GM19455 (cell line): ENCODE measurements around the gene DYNC1LI2.
"Not testable (repeated sequence)": the region's sequence is repeated elsewhere in the genome, so short reads cannot be mapped to it uniquely, and the experiment has no call there.

ENCODE experiments used
- ATAC-seq: cut with Tn5 transposase; IDR thresholded peaks from one replicate; pipeline ENCODE4 v1.9.1; 2021; ENCODE audit not compliant: unreplicated experiment

Gene DYNC1LI2

DNA sequence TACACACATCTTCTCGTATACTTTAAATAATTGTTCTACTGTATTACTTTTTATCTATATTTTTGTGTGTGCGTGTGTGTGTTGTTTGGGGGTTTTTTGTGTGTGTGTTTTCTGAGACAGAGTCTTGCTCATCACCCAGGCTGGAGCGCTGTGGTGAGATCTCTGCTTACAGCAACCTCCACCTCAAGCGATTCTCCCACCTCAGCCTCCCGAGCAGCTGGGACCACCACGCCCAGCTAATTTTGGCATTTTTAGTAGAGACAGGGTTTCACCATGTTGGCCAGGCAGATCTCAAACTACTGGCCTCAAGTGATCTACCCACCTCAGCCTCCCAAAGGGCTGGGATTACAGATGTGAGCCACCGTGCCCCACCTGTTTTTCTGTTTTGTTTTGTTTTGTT lies 53.4 kb downstream of the DYNC1LI2 start:
- ATAC-seq = no peak

- ATAC-seq = peak; percentile 86
Measured at GRCh38 chr16:66696669-66697630, 54.5 kb downstream of the DYNC1LI2 start, which contains the start of gene CMTM4. Gene CMTM4, minus strand, starts transcription at chr16:66696743. Its CDS starts 218 bp downstream, at chr16:66696525.

DNA sequence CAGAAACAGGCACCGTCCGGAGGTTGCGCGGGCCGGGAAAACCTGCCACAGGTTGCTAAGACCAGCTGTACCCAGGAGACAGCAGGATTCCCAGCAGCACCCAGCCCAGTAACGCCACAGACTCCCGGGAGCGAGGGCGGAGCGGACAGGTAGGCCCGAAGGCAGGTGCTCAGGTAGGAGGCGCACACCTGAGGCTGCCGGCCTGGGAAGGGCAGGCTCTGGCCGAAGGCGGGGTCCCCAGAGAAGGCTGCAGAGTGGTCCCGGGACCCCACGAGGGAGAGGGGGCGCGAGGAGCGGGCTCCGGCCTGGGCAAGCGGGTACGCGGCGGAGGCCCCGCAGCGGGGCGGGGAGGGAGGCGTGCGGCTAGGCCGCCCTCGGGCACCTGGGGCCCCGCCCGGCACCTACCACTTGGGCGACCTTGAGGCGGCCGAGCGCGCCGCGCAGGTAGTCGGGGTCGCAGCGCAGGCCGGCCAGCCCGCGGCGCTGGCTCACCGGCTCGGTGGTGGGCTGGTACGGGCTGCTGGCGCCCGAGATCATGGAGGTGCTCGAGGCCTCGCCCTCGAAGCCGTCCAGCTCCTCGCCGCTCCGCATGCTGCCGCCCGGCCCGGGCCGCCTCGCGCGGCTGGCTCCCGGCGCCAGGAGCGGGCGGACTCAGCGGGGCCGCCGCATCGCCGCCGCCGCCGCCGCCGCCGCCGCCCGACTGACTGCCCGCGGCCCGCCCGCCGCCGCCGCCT lies 55.3 kb downstream of the DYNC1LI2 start:
- ATAC-seq = peak; percentile 62

GRCh38 chr16:66695471-66695934 lies 55.9 kb downstream of the DYNC1LI2 start:
- no peak for ATAC-seq

DNA sequence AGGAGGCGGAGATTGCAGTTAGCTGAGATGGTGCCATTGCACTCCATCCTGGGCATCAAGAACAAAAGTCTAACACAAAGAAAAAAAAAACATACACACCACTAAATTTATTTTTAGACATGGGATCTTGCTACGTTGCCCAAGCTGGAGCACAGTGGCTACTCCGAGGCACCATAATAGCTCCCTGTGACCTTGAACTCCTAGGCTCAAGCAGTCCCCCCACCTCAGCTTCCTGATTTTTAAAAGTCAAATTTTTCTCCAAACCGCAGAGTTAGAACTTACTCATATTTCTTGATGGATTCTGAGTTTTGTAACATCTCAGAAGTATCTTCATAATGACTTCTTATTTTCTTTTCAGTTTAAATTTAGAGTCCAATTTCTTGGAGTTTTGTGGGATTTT lies 58.3 kb downstream of the DYNC1LI2 start:
- no peak for ATAC-seq

DNA sequence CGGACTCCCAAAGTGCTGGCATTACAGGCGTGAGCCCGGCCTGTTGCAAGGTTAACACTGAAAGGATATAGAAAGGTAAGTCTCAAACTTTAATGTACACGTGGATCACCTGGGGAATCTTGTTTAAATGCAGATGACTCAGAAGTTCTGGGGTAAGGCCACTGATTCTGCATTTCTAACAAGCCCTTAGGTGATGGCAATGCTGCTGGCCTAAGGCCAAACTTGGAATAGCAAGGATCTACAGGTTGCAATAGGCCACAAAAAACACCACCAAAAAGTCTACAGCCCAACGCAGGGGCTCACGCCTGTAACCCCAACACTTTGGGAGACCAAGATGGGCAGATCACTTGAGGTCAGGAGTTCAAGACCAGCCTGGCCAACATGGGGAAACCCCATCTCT lies 59.1 kb downstream of the DYNC1LI2 start:
- no peak for ATAC-seq

GRCh38 chr16:66691234-66691633 lies 60.2 kb downstream of the DYNC1LI2 start:
- no peak for ATAC-seq

- ATAC-seq = no peak
Measured at GRCh38 chr16:66690106-66690847, 61.1 kb downstream of the DYNC1LI2 start.

- no peak for ATAC-seq
Measured at GRCh38 chr16:66689282-66689681, 62.1 kb downstream of the DYNC1LI2 start.

DNA sequence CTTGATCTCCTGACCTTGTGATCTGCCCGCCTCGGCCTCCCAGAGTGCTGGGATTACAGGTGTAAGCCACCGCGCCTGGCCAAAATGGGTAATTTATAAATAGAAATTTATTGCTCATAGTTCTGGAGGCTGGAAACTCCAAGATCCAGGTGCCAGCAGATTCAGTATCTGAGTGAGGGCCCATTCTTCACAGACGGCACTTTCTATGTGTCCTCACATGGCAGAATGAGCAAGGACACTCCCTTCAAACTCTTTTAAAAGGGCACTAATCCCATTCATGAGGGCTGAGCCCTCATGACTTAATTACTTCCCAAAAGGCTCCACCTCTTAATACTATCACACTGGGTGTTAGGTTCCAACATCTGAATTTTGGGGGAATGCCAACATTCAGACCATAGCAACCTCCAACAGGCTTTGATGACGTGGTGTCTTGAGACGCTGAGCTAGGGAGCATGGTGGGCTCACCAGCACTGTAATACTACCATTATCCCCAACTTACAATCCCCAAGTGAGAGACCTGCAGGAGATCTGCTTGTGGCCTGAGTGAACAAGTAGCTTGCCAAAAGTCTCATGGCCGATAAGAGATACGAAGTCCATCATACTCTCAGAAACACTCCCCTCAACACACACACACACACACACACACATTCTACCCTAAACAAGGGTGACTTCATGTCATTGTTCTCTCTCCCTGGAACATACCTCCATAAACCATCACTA lies 63.3 kb downstream of the DYNC1LI2 start:
- no peak for ATAC-seq

- not testable (repeated sequence) for ATAC-seq
Measured at GRCh38 chr16:66685501-66686115, 65.8 kb downstream of the DYNC1LI2 start.

DNA sequence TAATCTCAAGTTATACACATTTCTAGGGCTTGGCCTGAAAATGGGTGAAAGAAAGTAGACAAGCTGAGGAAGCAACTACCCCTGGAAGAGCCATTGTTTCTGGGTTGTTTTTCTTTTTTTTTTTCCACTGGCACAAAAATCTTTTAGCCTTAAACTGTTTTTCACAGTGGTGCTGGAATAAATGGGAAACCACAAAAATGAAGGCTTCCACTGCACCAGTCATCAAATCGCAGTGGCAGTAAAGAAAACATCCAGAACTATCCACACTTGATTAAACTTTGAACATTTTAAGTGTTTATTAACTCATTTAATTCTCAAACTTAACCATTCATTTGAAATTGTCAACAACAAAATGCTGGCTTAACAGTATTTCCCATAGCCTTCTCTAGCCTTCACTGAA lies 69.1 kb downstream of the DYNC1LI2 start:
- ATAC-seq = no peak

DNA sequence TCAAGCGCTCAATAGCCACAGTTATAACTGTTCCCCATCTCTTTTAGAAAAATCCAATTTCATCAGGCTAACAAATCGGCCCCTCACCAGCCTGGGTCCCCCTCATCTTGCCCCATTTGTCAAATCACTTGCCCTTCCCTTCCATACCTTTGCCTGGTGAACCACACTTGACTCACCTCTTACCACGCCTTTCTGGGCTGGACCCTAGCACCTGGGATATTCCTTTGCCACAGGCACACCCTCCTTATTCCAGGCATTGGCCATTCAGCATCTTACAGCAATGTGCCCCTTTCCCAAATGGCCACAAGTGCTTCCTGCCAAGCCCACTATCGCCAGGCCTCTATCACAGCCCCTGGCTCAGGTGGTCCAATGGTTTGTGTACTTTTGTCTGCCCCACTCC lies 69.7 kb downstream of the DYNC1LI2 start:
- ATAC-seq = no peak

GRCh38 chr16:66678337-66678736 lies 73.1 kb downstream of the DYNC1LI2 start:
- ATAC-seq = no peak

GRCh38 chr16:66677836-66678235 lies 73.6 kb downstream of the DYNC1LI2 start:
- no peak for ATAC-seq

GRCh38 chr16:66677179-66677578 lies 74.2 kb downstream of the DYNC1LI2 start:
- ATAC-seq = no peak

DNA sequence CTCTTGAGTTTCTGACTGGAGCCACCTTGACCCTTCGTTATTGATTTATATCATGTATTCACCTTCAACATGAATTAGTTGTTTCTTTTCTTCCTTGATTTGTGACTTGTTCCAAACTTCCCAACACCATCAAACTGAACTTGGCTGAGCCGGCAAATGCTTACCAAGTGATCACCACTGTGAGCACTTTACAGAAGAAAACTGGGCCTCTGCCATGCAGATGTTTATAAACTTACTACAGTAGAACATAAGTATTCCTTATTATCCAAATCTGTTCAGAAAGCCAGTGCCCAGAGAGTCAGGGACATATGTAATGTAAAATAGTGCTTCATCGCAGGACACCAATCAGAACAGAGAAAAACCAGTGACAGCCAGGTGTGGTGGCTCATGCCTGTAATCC lies 74.8 kb downstream of the DYNC1LI2 start:
- no peak for ATAC-seq

DNA sequence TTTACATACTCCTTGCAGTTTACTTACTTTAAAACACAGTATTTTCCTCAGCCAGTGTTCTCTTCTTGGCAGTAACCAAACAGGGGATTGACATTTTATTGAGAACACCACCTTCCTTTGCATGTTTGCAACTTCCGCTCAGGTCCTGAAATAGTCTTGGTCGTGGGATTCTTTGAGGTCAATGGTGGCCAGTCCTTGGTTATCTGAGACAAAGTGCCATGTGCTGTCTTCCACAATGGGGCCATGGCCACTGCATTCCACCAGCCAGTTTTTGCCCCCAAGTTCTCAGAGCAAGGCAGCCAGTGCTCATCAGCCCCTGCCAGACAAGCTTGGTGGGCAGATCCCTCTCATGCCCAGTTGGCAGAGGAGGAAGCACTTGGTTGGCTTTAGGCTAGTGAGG lies 77.7 kb downstream of the DYNC1LI2 start:
- no peak for ATAC-seq
